GM23248 (cell line): ENCODE results near the gene HDAC9.

Source experiments
- EZH2 ChIP-seq: fragments of 200-600 bp; sonication (generic); IDR thresholded peaks from 2 replicates; pipeline ENCODE4 v1.6.1; 2018; ENCODE audit warnings: antibody characterized with exemption, mild to moderate bottlenecking; ENCODE audit not compliant: insufficient read depth, poor library complexity, severe bottlenecking
- EZH2phosphoT487 ChIP-seq: fragments of 200-600 bp; sonication (generic); IDR thresholded peaks from 2 replicates; pipeline ENCODE4 v1.6.1; 2018; ENCODE audit warnings: antibody characterized with exemption, moderate library complexity, mild to moderate bottlenecking, low read depth; ENCODE audit not compliant: insufficient read depth

DNA sequence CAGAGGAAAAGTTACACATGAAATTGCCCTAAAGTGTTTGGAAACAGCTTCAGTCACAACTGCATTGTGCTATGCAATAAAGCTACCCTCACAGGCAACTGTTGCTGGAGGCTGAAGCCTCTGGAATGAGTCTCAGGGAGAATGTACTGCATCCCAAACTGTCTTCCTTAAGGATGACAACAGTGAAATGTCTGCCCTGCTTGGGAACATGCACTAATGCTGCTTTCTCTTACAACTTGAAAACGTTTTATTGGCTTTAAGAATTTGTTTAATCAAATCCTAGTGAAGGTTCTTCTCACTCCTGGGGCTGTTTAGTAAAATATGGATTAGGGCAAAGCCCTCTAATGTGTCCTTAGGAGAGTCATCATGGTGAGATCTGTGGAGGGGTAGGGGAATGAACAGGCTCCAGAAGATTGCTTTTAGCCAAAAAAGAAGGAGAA is 406.5 kb downstream of the HDAC9 start:
- TF ChIP-seq EZH2 = no peak
- no peak for TF ChIP-seq EZH2phosphoT487
